GM13976 (cell line): Measurements from ENCODE around the gene ABTB1.

ENCODE experiments used
- DNase-seq: peaks from one replicate; pipeline ENCODE4 v3.0.0; 2012; ENCODE audit warnings: low spot score
- CTCF ChIP-seq: IDR thresholded peaks from 2 replicates; pipeline ENCODE4 v1.5.1; 2012; ENCODE audit warnings: borderline replicate concordance, mild to moderate bottlenecking; ENCODE audit not compliant: insufficient read depth; ENCODE audit errors: extremely low read depth, missing control alignments, control extremely low read depth
- in situ Hi-C: fragments of 300-500 bp; cut with MboI; formaldehyde crosslinking; loops from one replicate; pipeline ENCODE4 v1.12.0; 2022; ENCODE audit warnings: low sequenced_read_pairs, mixed read lengths, inconsistent platforms; ENCODE audit not compliant: unreplicated experiment

The ABTB1 gene

GRCh38 chr3:127670761-127671522, 1.8 kb upstream of the ABTB1 start:
- in situ Hi-C loops = no loop called here
- TF ChIP-seq CTCF = no peak
- DNase-seq = peak; percentile 38

DNA sequence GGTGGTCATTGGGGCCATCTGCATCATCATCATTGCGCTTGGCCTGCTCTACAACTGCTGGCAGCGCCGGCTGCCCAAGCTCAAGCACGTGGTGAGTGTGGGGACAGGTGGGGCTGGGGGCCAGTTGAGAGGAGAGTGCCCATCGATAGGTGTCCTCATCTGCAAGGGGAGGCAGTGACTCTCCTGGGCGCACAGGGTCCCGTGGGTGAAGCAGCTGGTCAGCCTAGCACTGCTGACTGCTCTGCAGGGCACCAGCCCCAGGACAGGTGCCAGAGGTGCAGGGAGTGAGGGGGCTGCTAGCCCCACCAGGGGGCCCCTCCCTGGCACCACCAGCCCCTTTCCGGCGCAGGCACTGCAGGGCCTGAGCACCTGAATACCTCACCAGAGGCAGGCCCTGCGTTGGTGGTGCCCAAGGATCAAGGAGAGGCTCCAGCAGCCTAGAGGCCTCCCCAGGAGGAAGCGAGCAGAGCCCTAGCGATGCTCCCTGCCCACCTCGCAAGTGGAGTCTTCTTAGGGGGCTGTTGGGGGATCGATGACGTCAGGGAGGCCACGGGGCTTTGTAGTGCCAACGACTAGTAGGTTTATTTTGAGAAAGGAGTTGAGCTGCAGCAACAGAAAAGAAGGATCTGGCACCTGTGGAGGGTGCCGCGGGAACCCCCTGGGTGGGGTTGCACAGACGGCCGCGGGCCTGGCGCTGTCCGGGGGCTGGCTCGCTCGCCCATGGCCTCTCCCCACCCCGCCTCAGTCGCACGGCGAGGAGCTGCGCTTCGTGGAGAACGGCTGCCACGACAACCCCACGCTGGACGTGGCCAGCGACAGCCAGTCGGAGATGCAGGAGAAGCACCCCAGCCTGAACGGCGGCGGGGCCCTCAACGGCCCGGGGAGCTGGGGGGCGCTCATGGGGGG, 976 bp upstream of the ABTB1 start:
- TF ChIP-seq CTCF = no peak
- in situ Hi-C loops = no loop called here
- DNase-seq = peak; percentile 64

- no peak for TF ChIP-seq CTCF
- DNase-seq = peak; percentile 66
- in situ Hi-C loops = no loop called here
Observed at GRCh38 chr3:127673191-127674100, 694 bp downstream of the ABTB1 start.

DNA sequence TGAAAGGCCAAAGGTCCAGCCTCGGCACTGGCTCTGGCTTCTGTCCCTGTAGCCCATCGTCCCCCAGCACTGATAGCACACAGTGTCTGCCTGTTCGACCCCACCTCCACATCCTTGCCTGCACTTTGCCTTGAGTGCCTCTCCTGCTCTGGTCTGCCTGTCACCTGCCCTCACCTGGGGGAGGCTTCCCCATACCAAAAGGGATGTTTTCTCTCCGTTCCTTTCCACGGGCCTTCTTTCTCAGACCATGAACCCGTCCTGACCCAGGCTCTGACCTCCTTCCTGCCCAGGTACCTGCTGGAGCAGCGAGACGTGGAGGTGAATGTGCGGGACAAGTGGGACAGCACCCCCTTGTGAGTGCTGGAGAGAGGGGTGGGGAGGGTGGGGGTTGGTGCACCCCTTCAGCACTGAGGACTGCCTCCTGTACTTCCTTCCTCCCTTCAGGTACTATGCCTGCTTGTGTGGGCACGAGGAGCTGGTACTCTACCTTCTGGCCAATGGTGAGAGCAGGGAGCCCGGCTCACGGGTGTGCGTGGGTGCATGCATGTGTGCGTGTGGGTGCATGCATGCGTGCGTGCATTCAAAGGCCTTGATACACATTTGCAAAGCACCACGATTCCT, 1.5 kb downstream of the ABTB1 start:
- in situ Hi-C loops = no loop called here
- no peak for DNase-seq
- TF ChIP-seq CTCF = no peak

DNA sequence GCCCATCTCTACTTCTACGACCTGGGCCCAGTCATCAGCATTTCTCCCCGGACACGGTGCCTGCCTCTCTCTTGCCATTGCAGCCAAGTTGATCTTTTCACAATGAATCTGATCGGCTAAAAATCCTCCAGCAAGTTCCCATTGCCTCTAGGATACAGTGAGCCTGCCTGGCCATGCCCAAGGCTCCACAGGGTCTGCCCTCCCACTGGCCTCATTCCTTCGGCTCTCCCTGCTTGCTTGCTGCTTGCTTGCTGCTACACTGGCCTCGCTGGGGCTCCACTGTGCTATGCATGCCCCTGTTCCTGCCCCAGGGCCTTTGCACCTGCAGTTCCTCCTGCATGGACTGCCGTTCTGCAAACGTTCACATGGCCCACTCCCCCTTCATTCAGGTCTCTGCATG, 2.0 kb downstream of the ABTB1 start:
- TF ChIP-seq CTCF = no peak
- in situ Hi-C loops = no loop called here
- DNase-seq = no peak
